ENCODE results near the gene LY86. TPM values are rescaled to one million over a fixed set of nuclear protein-coding genes. Genes with fewer than 3 reads are reported as not detected.
A peak's percentile ranks its signal among the peaks of the same experiment; 100 is the strongest.

LY86 gene
- total RNA-seq, 1 experiment from 2014 or later, result not detected

- no peak for DNase-seq (ENCODE audit: low spot score)
Measured at GRCh38 chr6:6622501-6622900, 34.0 kb downstream of the LY86 start.

GRCh38 chr6:6623553-6623952, 35.0 kb downstream of the LY86 start:
- no peak for DNase-seq (ENCODE audit: low spot score)

- DNase-seq (ENCODE audit: low spot score), result no peak
Measured at GRCh38 chr6:6624269-6624990, 35.9 kb downstream of the LY86 start.

- DNase-seq (ENCODE audit: low spot score), result no peak
Measured at GRCh38 chr6:6626187-6626586, 37.7 kb downstream of the LY86 start.

GRCh38 chr6:6629402-6629801, 40.9 kb downstream of the LY86 start:
- peak; percentile 18 for DNase-seq (ENCODE audit: low spot score)

GRCh38 chr6:6631053-6631452, 42.5 kb downstream of the LY86 start:
- no peak for DNase-seq (ENCODE audit: low spot score)

- no peak for DNase-seq (ENCODE audit: low spot score)
Measured at GRCh38 chr6:6631534-6632276, 43.2 kb downstream of the LY86 start.

GRCh38 chr6:6633898-6634734, 45.6 kb downstream of the LY86 start:
- DNase-seq (ENCODE audit: low spot score), result no peak

- DNase-seq (ENCODE audit: low spot score), result no peak
Measured at GRCh38 chr6:6634735-6635075, 46.2 kb downstream of the LY86 start.

GRCh38 chr6:6635291-6635690, 46.8 kb downstream of the LY86 start:
- no peak for DNase-seq (ENCODE audit: low spot score)

- no peak for DNase-seq (ENCODE audit: low spot score)
Measured at GRCh38 chr6:6635869-6636268, 47.3 kb downstream of the LY86 start.

GRCh38 chr6:6639572-6639971, 51.1 kb downstream of the LY86 start:
- no peak for DNase-seq (ENCODE audit: low spot score)

GRCh38 chr6:6640926-6641325, 52.4 kb downstream of the LY86 start:
- DNase-seq (ENCODE audit: low spot score), result no peak

GRCh38 chr6:6643398-6643797, 54.9 kb downstream of the LY86 start:
- DNase-seq (ENCODE audit: low spot score), result no peak

- no peak for DNase-seq (ENCODE audit: low spot score)
Measured at GRCh38 chr6:6645261-6645917, 56.9 kb downstream of the LY86 start.

GRCh38 chr6:6646384-6646783, 57.9 kb downstream of the LY86 start:
- DNase-seq (ENCODE audit: low spot score), result no peak

GRCh38 chr6:6646859-6647258, 58.3 kb downstream of the LY86 start:
- DNase-seq (ENCODE audit: low spot score), result no peak

GRCh38 chr6:6648692-6649343, 60.3 kb downstream of the LY86 start:
- DNase-seq (ENCODE audit: low spot score), result no peak

- no peak for DNase-seq (ENCODE audit: low spot score)
Measured at GRCh38 chr6:6649824-6650349, 61.4 kb downstream of the LY86 start.

- DNase-seq (ENCODE audit: low spot score), result no peak
Measured at GRCh38 chr6:6650839-6651238, 62.3 kb downstream of the LY86 start.

GRCh38 chr6:6651335-6651734, 62.8 kb downstream of the LY86 start:
- no peak for DNase-seq (ENCODE audit: low spot score)
